Vagina (tissue), 2 donors: ENCODE measurements around the gene SS18L1. TPM values are rescaled to one million over a fixed set of nuclear protein-coding genes. Genes with fewer than 3 reads are reported as not detected.
"Not testable (repeated sequence)": the region's sequence is repeated elsewhere in the genome, so short reads cannot be mapped to it uniquely, and the experiment has no call there.

ENCODE experiments used
- DNase-seq, 2 donors: peaks; one replicate each; pipeline ENCODE4 v3.0.0-alpha.2; 2017; ENCODE audit errors: extremely low spot score in 2 of 2
- H3K27ac ChIP-seq: fragments of 200-600 bp; sonication (generic); one replicate; pipeline ENCODE4 v1.5.1; 2019
- H3K27me3 ChIP-seq: fragments of 200-600 bp; sonication (generic); one replicate; pipeline ENCODE4 v1.5.1; 2019
- H3K36me3 ChIP-seq, 2 donors: fragments of 200-600 bp; sonication (generic); one replicate each; pipeline ENCODE4 v1.5.1; 2017 to 2019
- H3K4me1 ChIP-seq: fragments of 200-600 bp; sonication (generic); one replicate; pipeline ENCODE4 v1.5.1; 2019
- H3K4me3 ChIP-seq, 2 donors: fragments of 200-600 bp; sonication (generic); 1 replicate in 1 of 2; 2 replicates in 1 of 2; pipeline ENCODE4 v1.5.1; 2016 to 2019
- H3K9me3 ChIP-seq: fragments of 200-600 bp; sonication (generic); one replicate; pipeline ENCODE4 v1.5.1; 2019
- CTCF ChIP-seq, 3 experiments: fragments of 450-650 bp in 2 of 3; fragments of 200-600 bp in 1 of 3; sonication (generic) in 1 of 3; IDR thresholded peaks; one replicate each; pipeline ENCODE4 v1.5.1; 2017 to 2019; ENCODE audit warnings: antibody characterized with exemption in 3 of 3, mild to moderate bottlenecking in 2 of 3, moderate library complexity in 2 of 3
- POLR2A ChIP-seq, 2 donors: fragments of 450-650 bp; IDR thresholded peaks; one replicate each; pipeline ENCODE4 v1.6.1; 2017; ENCODE audit warnings: antibody characterized with exemption in 2 of 2, mild to moderate bottlenecking in 2 of 2, moderate library complexity in 2 of 2
- POLR2AphosphoS5 ChIP-seq, 2 donors: sonication (generic); formaldehyde crosslinking; IDR thresholded peaks; one replicate each; pipeline ENCODE4 v1.9.0; 2017; ENCODE audit warnings: antibody characterized with exemption in 2 of 2, mild to moderate bottlenecking in 2 of 2, low read depth in 1 of 2; ENCODE audit not compliant: insufficient read depth in 1 of 2
- intact Hi-C: fragments of 100-400 bp; cut with DNase I; formaldehyde crosslinking; loops from one replicate; pipeline ENCODE4 v1.15.1; 2023
- total RNA-seq: library from RNA; depleted of rRNA; stranded (reverse); fragments of >200 nt; gene quantifications from one replicate; pipeline ENCODE4 v1.2.3, GENCODE V29; 2016

Gene SS18L1
- total RNA-seq, 1 donor from 2014 or later, result 25.3 TPM

GRCh38 chr20:62111148-62111547 lies 32.4 kb upstream of the SS18L1 start:
- Histone ChIP-seq H3K9me3 (peaks cover 15% of the 10 kb centered on the region), H3K4me1 (no peaks in the 10 kb centered on the region), H3K27me3 (no peaks in the 10 kb centered on the region), H3K36me3 (no peaks in the 10 kb centered on the region), H3K27ac (no peak overlapping the region), H3K4me3 (no peak overlapping the region)
- no peak for DNase-seq
- intact Hi-C loops, result no loop called here
- TF ChIP-seq POLR2A (IDR thresholded peaks at IDR 0.05), result no peak
- no peak for TF ChIP-seq POLR2AphosphoS5 (IDR thresholded peaks at IDR 0.05; ENCODE audit: insufficient read depth in 1 of 2, low read depth in 1 of 2)
- TF ChIP-seq CTCF (IDR thresholded peaks at IDR 0.05), result no peak

GRCh38 chr20:62112368-62112767 lies 31.2 kb upstream of the SS18L1 start:
- DNase-seq, result no peak
- no peak for TF ChIP-seq CTCF (IDR thresholded peaks at IDR 0.05)
- TF ChIP-seq POLR2AphosphoS5 (IDR thresholded peaks at IDR 0.05; ENCODE audit: insufficient read depth in 1 of 2, low read depth in 1 of 2), result no peak
- TF ChIP-seq POLR2A (IDR thresholded peaks at IDR 0.05), result no peak
- Histone ChIP-seq H3K27ac (no peak overlapping the region), H3K4me3 (no peak overlapping the region), H3K9me3 (peaks cover 15% of the 10 kb centered on the region), H3K4me1 (no peaks in the 10 kb centered on the region), H3K36me3 (no peaks in the 10 kb centered on the region), H3K27me3 (no peaks in the 10 kb centered on the region)
- intact Hi-C loops, result no loop called here

GRCh38 chr20:62114894-62115293 lies 28.7 kb upstream of the SS18L1 start:
- Histone ChIP-seq H3K4me1 (no peaks in the 10 kb centered on the region), H3K4me3 (no peak overlapping the region), H3K27me3 (no peaks in the 10 kb centered on the region), H3K36me3 (no peaks in the 10 kb centered on the region), H3K27ac (no peak overlapping the region), H3K9me3 (peaks cover 2% of the 10 kb centered on the region)
- no peak for DNase-seq
- intact Hi-C loops, result no loop called here
- TF ChIP-seq POLR2AphosphoS5 (IDR thresholded peaks at IDR 0.05; ENCODE audit: insufficient read depth in 1 of 2, low read depth in 1 of 2) (no peak), POLR2A (IDR thresholded peaks at IDR 0.05) (no peak), CTCF (IDR thresholded peaks at IDR 0.05) (no peak)

- H3K4me1 ChIP-seq, DNase-seq, H3K27me3 ChIP-seq, H3K9me3 ChIP-seq, H3K4me3 ChIP-seq, H3K27ac ChIP-seq, H3K36me3 ChIP-seq, intact Hi-C loops: not testable (repeated sequence)
Observed at GRCh38 chr20:62115800-62116407, 27.7 kb upstream of the SS18L1 start.

GRCh38 chr20:62116558-62117361 lies 26.8 kb upstream of the SS18L1 start:
- DNase-seq, result no peak
- H3K4me3 ChIP-seq, result no peak overlapping the region
- no peak overlapping the region for H3K27ac ChIP-seq
- no peaks in the 10 kb centered on the region for H3K36me3 ChIP-seq
- H3K4me1 ChIP-seq, result peaks cover 8% of the 10 kb centered on the region
- intact Hi-C loops, result no loop called here
- H3K9me3 ChIP-seq, result no peaks in the 10 kb centered on the region
- no peaks in the 10 kb centered on the region for H3K27me3 ChIP-seq
- TF ChIP-seq POLR2A (IDR thresholded peaks at IDR 0.05) (no peak), POLR2AphosphoS5 (IDR thresholded peaks at IDR 0.05; ENCODE audit: insufficient read depth in 1 of 2, low read depth in 1 of 2) (no peak), CTCF (IDR thresholded peaks at IDR 0.05) (no peak)
